GM18511 (cell line): ENCODE measurements around the gene TOGARAM1.

Source experiments
- ATAC-seq: cut with Tn5 transposase; IDR thresholded peaks from one replicate; pipeline ENCODE4 v1.9.1; 2021; ENCODE audit warnings: mild to moderate bottlenecking, moderate library complexity; ENCODE audit not compliant: unreplicated experiment

TOGARAM1 gene

GRCh38 chr14:45084946-45085346, 123.0 kb downstream of the TOGARAM1 start:
- ATAC-seq = no peak

GRCh38 chr14:45089813-45090212, 127.8 kb downstream of the TOGARAM1 start:
- ATAC-seq = peak; percentile 87

DNA sequence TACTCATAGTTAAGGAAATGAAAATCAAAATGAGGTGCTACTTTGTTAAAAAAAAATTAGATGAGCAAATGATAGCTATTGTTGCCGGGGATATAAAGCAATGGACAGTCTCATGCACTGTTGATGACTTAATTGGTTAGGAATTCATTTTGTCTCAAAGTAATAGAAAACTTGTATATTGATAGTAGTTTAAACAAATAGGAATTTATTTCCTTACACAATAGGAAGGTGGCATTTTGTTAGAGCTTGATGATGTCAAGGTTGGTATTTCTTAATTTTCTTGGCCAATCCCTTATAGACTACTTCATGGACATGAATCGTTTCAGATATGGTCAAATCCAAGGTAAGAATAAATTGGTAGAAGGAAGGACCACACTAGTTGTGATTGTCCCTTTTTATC, 129.7 kb downstream of the TOGARAM1 start:
- ATAC-seq = no peak

DNA sequence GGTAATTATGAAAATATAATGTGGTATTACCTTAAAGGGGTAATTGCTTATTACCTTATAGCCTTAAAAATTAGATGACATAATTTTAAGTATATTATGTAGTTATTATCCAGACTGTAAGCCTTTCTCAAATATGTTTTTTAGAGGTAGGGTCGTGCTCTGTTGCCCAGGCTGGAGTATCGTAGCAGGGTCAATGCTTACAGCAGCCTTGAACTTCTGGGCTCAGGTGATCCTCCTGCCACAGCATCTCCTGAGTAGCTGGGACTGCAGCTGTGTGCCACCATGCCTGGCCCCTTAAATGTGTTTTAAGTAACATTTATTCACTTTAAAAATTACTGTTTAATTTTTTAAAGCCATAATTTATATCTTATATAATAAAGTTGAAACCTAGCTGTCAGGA, 132.3 kb downstream of the TOGARAM1 start:
- ATAC-seq = no peak

- ATAC-seq = no peak
Measured at GRCh38 chr14:45095143-45095542, 133.2 kb downstream of the TOGARAM1 start.

DNA sequence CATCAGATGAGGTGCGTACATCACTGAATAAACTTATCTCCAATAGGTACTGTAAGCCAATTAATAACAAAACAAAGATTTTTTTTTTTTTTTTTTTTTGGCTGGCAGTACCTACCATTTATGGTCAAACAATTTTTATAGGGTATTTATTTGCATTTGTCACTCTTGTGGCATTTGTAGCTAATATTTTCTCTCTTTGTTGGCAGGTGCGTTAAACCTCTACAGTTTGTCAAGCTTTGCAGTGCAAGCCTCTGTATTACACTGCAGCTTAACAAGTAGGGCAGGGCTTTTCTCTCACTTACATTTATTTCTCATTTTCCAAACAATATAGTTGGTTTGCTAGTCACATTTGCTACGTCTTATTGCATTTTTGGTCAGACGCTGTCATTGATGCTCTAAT, 134.2 kb downstream of the TOGARAM1 start:
- no peak for ATAC-seq

DNA sequence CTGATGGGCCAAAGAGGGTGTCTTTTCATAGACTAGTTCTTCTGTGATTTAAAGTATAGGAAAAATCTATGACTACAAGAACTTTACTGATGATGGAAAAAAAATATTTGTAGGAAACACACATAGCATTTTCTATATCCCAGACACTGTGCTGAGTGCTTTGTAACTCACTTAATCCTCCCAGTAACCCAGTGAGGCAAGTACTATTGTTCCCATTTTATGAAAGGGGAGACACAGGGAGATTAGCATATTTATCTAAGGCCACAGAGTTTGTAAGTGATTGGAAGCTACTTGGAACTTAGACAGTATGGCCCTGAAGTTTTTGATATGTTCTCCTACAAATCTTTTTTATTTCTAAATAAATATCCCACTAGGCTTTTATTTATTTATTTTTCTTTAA, 141.8 kb downstream of the TOGARAM1 start:
- ATAC-seq = no peak

- no peak for ATAC-seq
Measured at GRCh38 chr14:45104561-45104960, 142.6 kb downstream of the TOGARAM1 start.

DNA sequence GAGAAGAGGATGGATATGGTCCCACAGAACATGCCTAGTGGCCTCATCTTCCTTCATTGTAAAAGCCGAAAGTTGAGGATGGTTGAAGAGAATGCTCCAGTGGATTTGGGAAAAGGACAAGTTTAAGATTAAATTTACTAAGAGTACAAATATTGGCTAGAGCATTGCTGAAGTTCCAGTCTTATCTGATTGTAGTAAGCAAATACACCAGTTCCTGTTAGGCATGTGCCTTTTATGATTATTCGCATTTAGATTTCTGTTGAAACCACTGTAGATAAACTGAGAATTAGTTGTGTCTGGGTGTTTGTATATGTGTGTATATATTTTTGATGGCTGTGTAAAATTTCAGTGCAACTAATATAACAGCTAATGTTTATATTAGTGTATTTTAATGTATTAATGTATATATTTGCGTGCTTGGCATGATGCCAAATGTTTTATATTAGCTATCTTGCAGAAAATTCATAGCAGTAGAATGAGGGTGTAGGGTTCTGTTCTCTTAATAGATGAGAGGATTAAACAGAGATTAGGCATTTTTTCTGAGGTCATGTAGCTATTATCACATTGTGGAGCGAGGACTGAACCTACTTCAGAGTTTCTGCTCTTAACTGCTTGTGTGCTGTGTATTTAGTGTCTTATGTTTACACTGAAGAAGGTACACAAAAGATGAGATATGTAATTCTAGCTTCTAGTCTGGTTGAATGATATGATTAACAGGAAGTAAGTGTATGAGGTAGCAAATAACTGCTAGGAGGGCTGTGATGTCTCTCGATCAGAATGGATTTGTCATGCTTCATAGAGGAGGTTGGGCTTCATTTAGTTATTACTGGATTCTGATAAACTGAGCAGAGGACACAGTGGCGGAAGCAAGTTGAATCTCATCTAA, 151.1 kb downstream of the TOGARAM1 start:
- ATAC-seq = no peak

GRCh38 chr14:45114327-45114726, 152.3 kb downstream of the TOGARAM1 start:
- ATAC-seq = no peak

- no peak for ATAC-seq
Measured at GRCh38 chr14:45118594-45118993, 156.6 kb downstream of the TOGARAM1 start.

DNA sequence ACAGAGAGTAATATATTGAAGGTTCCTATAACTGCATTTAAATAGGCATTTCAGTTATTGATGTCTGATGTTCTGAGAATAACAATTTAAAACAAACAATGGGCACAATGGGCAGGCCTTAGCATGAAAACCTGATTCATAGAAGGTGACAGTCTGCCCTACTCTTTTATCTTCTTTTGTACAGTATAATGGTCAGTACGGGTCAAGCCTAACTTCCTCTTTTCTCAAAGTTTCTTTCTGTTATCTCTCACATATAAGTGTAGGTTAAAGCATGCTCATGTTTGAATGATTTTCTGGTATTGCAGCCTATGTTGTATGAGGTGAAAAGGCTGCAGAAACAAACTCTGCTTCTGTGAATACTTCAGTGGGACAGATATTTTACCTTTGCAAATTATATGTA, 158.1 kb downstream of the TOGARAM1 start:
- no peak for ATAC-seq

DNA sequence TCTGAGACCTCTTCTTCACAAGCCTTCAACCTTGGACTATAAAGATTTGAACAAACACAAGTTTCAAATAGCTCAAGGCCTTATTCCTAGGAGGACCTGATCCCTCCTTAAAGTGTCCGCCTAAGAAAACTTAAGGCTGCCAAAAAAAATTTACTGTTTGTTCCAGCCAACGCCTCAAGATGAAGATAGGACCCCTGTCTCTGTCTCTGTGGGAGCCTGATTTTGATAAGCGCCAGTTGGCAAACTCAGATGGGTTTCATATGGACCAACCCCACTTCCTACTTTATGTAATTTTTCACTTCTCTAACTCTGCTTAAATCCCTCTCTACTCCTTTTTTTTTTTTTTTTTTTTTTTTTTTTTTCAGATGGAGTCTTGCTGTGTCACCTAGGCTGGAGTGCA, 161.3 kb downstream of the TOGARAM1 start:
- no peak for ATAC-seq
